ENCODE results near the gene MRPL52.

DNA sequence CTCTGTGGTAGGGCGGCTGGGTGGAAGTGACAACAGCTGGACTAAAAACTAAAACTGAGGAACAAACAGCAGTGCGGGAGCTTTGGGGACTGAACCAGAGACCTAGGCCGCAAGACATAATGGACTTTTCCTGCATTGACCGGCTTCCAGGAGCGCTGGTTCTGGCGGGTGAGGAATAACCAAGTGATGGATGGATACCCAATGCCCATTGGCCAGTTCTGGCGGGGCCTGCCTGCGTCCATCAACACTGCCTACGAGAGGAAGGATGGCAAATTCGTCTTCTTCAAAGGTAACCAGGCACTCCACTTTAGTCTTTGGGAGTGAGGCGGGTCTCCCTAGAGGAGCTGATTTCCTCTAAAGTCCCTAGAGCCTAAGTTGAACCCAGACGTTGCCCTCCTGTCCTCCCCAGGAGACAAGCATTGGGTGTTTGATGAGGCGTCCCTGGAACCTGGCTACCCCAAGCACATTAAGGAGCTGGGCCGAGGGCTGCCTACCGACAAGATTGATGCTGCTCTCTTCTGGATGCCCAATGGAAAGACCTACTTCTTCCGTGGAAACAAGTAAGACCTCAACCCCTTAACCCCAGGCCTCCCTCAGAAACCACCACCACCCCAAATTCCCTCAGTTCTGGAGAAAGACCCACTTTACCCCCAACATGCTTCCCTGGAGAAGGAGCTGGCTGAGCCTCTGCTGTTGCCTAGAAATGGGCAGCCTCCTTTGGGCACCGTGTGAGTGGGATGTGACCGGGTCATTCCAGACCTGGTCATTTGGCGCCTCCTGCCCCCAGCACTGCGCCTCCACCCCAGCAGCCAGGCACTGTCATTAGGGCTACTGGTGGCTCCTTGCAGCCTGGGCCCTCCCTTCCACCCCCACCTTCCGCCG, 14.8 kb downstream of the MRPL52 start:
- TF ChIP-seq, protein P1, sequence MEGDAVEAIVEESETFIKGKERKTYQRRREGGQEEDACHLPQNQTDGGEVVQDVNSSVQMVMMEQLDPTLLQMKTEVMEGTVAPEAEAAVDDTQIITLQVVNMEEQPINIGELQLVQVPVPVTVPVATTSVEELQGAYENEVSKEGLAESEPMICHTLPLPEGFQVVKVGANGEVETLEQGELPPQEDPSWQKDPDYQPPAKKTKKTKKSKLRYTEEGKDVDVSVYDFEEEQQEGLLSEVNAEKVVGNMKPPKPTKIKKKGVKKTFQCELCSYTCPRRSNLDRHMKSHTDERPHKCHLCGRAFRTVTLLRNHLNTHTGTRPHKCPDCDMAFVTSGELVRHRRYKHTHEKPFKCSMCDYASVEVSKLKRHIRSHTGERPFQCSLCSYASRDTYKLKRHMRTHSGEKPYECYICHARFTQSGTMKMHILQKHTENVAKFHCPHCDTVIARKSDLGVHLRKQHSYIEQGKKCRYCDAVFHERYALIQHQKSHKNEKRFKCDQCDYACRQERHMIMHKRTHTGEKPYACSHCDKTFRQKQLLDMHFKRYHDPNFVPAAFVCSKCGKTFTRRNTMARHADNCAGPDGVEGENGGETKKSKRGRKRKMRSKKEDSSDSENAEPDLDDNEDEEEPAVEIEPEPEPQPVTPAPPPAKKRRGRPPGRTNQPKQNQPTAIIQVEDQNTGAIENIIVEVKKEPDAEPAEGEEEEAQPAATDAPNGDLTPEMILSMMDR (IDR thresholded peaks at IDR 0.05) = no peak
- no peak for TF ChIP-seq POLR2A (IDR thresholded peaks at IDR 0.05)

All from adrenal gland (tissue), 5 donors.